Activated CD8-positive, alpha-beta memory T cell treated with anti-CD3 and anti-CD28 coated beads, Interleukin-2, amount 50 U/mL, for 48 hours (primary cell): ENCODE data around the gene FAM50A.
A peak's percentile ranks its signal among the peaks of the same experiment; 100 is the strongest.
"Not testable (repeated sequence)": the region's sequence is repeated elsewhere in the genome, so short reads cannot be mapped to it uniquely, and the experiment has no call there.

Experiments
- DNase-seq: peaks from one replicate; pipeline ENCODE4 v3.0.0-alpha.2; 2020

The FAM50A gene

GRCh38 chrX:154486052-154486395 lies 42.1 kb downstream of the FAM50A start:
- peak; percentile 63 for DNase-seq

DNA sequence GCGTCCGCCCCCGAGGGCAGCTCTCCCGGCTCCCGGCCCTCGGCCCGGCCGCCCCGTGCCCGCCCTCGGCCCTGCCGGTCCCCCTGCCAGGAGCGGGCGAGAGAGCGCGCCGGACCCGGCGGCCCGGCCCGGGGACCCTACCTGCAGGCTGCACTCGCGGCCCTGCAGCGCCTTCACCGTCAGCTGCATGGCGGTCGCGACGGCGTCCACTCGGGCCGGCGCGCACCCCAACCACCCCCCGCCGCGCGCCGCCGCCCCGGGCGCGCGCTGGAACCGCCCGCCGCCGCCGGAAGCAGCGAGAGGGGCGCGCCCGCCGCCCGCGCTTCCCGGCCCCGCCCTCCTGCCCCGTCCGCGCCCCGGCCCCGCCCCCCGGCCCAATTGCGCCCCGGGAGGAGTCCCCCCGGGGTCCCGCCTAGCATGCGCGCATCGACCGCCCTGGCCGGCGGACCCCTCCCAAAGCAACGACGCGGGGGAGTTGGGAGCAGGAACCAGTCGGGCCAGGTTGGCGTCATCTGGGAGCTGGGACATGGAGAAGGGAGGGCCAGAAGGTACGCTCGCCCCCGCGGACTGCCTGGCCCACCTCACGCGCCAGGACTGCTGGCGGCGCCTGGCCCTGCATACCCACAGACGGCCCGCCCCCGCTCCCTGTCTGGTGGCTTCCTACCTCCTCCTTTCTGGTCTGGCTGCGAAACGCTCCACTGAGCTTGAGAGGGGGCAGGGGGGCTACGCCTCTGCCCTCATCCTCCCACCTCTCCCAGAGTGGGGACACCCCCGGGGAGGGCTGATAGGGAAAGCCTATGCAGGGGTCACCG lies 42.7 kb downstream of the FAM50A start, which contains the start of gene UBL4A:
TSS of gene UBL4A (minus strand) at position 220 of the 812 bp plus-strand sequence. CDS start at position 189, 31 bp downstream.
- peak; percentile 79 for DNase-seq

GRCh38 chrX:154487518-154488290 lies 43.8 kb downstream of the FAM50A start:
- DNase-seq: no peak

DNA sequence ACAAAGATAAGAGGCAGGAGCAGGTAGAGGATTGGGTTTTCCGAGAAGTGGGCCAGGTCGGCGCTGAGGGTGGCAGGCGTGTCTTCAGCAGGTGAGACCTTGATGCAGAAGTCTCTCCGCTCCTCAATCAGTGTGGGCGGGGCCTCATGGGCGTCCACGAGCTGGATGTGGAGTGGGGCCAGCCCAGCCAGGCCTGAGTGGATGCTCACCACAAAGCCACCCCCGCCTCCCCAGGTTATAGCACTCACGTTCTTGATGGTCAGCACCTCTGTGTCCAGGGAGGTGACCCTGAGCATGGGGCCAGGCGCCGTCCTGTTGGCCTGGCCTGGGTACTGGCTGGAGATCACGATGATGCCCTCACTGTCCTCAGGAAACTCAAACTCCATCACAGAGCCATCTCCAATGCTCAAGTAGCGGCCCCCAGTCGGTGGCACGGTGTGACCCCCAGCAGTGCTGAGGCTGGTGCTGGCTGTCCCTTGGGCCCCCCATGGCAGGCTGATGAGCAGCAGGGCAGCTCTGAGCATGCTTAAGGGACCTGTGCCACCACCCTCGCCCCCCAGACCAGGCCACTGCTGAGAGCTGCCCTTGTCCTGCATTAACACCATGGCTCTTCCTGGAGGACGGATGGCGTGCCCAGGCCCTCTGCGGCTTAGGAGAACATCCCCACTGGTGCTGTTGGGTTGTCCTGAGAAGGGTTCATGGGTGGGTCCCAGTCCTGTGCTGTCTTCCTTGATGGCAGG lies 44.6 kb downstream of the FAM50A start:
- no peak for DNase-seq

DNA sequence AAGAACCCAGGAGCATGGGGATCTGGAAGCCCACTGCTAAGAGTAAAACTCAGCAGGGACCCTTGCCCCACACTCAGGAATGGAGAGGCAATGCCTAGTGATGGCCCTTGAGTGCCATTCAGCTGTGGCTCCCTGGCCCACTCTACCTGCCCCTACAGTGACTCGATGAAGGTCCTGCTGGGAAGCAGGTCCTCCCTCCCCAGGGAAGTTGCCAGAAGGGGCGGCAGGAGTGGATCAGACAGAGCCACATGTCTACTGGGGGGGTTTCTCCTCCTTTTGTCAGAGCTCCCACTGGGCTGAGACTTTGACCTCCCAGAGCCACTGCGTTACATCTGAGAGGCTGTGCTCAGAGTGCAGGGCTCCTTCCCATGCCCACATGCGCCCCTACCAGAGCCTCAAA lies 45.2 kb downstream of the FAM50A start:
- no peak for DNase-seq

DNA sequence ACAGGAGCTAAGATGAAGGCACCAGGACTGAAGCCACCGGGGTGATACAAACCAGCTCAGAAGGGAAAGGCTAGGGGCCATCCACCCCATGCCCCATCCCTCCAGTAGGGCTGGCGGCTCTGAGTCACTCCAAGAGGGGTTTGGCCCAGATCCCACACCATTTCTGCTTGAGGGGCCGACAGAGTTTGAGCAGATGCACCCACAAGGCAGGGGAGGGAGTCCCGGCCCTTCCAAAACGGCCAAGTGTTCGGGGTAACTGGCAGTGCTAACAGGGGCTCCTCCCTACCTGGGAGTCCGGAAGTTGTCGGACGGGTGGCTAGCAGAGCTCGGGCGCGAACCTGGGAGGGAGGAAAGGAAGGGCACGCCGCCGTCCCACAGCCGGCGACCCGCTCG lies 46.1 kb downstream of the FAM50A start:
- peak; percentile 62 for DNase-seq

DNA sequence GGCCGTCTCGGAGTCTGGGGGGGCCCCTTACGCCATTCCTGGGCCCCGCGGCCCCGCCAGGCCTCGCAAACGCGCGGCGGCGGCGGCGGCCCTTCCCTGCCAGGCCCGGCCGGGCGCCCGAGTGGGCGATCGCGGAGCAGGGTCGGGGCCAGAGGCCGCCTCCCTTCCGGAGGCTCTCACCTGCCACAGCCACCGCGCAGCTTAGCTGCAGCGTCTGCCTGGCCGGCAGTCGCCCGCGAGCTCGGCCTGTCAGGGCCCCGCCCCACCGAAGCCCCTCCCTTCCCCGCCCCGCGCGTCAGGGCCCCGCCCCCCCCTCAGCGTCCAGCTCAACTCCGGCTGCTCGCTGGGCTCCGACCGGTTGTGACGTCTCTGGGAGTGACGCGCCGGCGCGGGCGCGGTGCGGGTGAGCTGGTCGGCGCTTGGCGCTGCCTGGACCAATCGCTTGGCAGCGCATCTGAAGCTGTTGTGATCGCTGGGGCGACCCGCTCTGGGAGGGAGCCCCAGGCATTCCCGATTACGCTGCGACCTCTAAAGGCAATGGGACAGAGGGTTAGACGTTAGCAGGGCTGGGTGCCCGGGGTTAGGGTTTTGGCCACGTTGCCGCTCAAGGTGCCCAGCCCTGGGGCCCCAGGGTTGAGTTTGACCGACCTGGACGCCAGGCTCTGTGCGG lies 46.6 kb downstream of the FAM50A start, which contains the start of gene SLC10A3:
TSS of gene SLC10A3 (minus strand) at position 216 of the 670 bp plus-strand sequence. CDS start 1,689 bp downstream, outside the sequence.
- peak; percentile 91 for DNase-seq

DNA sequence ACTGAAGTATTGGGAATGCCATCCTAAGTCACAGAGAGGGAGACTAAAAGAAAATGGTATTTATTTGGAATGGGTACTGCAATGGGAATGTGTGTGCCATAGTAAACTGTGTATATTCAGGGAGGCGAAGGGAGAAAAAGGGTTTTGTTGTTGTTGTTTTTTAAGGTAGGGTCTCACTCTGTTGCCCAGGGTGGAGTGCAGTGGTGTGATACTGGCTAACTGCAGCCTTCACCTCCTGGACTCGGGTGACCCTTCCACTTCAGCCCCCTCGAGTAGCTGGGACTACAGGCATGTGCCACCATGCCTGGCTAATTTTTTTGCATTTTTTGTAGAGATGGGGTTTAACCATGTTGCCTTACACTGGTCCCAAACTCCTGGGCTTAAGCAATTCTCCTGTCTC lies 50.8 kb downstream of the FAM50A start:
- DNase-seq: no peak

DNA sequence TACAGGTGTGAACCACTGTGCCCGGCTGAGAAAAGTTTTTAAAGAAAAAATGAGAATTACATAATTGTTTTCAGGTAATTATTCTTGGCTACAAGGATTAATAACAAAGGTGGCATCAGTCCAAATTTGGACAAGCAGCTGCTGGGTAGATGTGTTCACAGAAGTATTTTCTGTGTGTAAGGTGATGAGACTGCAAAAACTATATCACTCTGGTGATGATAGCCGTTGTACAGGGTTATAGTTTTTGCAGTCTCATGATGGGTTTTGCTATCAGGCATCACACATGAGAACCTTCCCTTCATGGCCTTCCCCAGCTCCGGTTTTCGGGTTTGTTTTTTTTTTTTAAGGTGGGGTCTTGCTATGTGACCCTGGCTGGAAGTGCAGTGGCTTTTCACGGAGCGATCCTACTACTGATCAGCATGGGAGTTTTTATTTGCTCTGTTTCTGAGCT lies 51.6 kb downstream of the FAM50A start:
- DNase-seq: no peak

DNA sequence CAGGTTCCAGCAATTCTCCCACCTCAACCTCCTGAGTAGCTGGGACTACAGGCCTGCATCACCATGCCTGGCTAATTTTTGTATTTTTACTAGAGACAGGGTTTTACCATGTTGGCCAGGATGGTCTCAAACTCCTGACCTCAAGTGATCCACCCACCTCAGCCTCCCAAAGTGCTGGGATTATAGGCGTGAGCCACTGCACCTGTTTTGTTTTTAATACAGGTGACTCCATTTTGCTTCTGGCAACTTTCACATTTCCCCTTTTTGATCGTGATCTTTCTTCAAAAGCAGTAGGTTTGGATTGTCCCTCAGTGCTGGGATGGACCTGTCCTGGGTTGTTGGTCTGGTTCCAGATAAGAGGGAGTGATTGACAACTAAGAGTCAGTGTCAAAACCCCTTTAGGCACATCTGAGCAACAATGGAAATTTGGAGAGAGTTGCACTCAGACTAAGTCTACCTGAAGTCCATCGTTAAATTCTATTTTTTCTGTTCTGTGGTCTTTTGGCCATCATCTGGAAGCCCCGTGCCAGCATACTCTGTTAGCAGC lies 52.7 kb downstream of the FAM50A start:
- DNase-seq: not testable (repeated sequence)
